HepG2 (cell line): Measurements from ENCODE around the gene WASHC4. TPM values are rescaled to one million over a fixed set of nuclear protein-coding genes. Genes with fewer than 3 reads are reported as not detected.

Experiments used
- BCL6 ChIP-seq: IDR thresholded peaks from 2 replicates; pipeline ENCODE4 v1.6.1; 2016; ENCODE audit warnings: missing genetic modification reagents, missing compliant biosample characterization
- BHLHE40 ChIP-seq: IDR thresholded peaks from 2 replicates; pipeline ENCODE4 v1.6.1; 2011; ENCODE audit warnings: low read length, improper control_type of control experiment
- E2F2 ChIP-seq: sonication (generic); formaldehyde crosslinking; IDR thresholded peaks from 2 replicates; pipeline ENCODE4 v1.4.0; 2020; ENCODE audit warnings: missing genetic modification reagents, borderline replicate concordance
- GTF2F1 ChIP-seq: fragments of 150-350 bp; IDR thresholded peaks from 2 replicates; pipeline ENCODE4 v1.6.1; 2014; ENCODE audit warnings: low read length
- HNF1A ChIP-seq, 2 experiments: sonication (generic) in 1 of 2; formaldehyde crosslinking in 1 of 2; IDR thresholded peaks; 2 replicates each; pipeline versions ENCODE4 v1.4.0 to v1.6.1; 2016 to 2020; ENCODE audit warnings: borderline replicate concordance in 1 of 2, low read depth in 1 of 2, mild to moderate bottlenecking in 1 of 2, missing genetic modification reagents in 1 of 2
- IKZF1 ChIP-seq: fragments of 450-650 bp; IDR thresholded peaks from 2 replicates; pipeline ENCODE4 v1.7.1; 2016
- KDM3A ChIP-seq: IDR thresholded peaks from 2 replicates; pipeline ENCODE4 v1.6.1; 2018; ENCODE audit warnings: low read depth, missing compliant biosample characterization
- KLF16 ChIP-seq, 2 experiments: sonication (generic) in 1 of 2; formaldehyde crosslinking in 1 of 2; IDR thresholded peaks; 2 replicates each; pipeline versions ENCODE4 v1.6.1 to v1.8.0; 2016 to 2023; ENCODE audit warnings: missing genetic modification reagents in 2 of 2, missing compliant biosample characterization in 1 of 2
- MTA1 ChIP-seq: sonication (generic); formaldehyde crosslinking; IDR thresholded peaks from 2 replicates; pipeline ENCODE4 v1.4.0; 2020; ENCODE audit warnings: missing genetic modification reagents, mild to moderate bottlenecking, borderline replicate concordance
- NCOA5 ChIP-seq: sonication (generic); formaldehyde crosslinking; IDR thresholded peaks from 2 replicates; pipeline ENCODE4 v1.4.0; 2020; ENCODE audit warnings: missing genetic modification reagents
- NR2F2 ChIP-seq: IDR thresholded peaks from 2 replicates; pipeline ENCODE4 v1.6.1; 2012; ENCODE audit warnings: low read depth, inconsistent platforms, borderline replicate concordance
- NR2F6 ChIP-seq, 2 experiments: IDR thresholded peaks; 2 replicates each; pipeline ENCODE4 v1.6.1; 2016; ENCODE audit warnings: antibody characterized with exemption in 1 of 2, mild to moderate bottlenecking in 1 of 2
- SAFB2 ChIP-seq: sonication (generic); formaldehyde crosslinking; IDR thresholded peaks from 2 replicates; pipeline ENCODE4 v1.5.1; 2020; ENCODE audit warnings: missing genetic modification reagents, low read depth, mild to moderate bottlenecking, borderline replicate concordance
- TBX3 ChIP-seq: fragments of 450-650 bp; IDR thresholded peaks from 2 replicates; pipeline ENCODE4 v1.6.1; 2017; ENCODE audit warnings: antibody characterized with exemption, mild to moderate bottlenecking, inconsistent platforms, borderline replicate concordance
- ZBTB7A ChIP-seq: sonication (generic); formaldehyde crosslinking; IDR thresholded peaks from 2 replicates; pipeline ENCODE4 v1.8.0; 2022; ENCODE audit warnings: mild to moderate bottlenecking, missing genetic modification reagents
- ZMAT5 ChIP-seq: sonication (generic); formaldehyde crosslinking; IDR thresholded peaks from 2 replicates; pipeline ENCODE4 v1.5.0; 2020; ENCODE audit warnings: mild to moderate bottlenecking, low read depth, missing genetic modification reagents, borderline replicate concordance
- ZNF205 ChIP-seq: IDR thresholded peaks from 2 replicates; pipeline ENCODE4 v1.6.1; 2018; ENCODE audit warnings: missing biosample characterization, missing genetic modification reagents
- ZNF264 ChIP-seq: sonication (generic); formaldehyde crosslinking; IDR thresholded peaks from 2 replicates; pipeline ENCODE4 v1.4.0; 2020; ENCODE audit warnings: missing genetic modification reagents
- ZNF639 ChIP-seq: conservative IDR thresholded peaks from 2 replicates; pipeline ENCODE4 v1.6.1; 2018; ENCODE audit warnings: missing genetic modification reagents
- ZNF713 ChIP-seq: sonication (generic); formaldehyde crosslinking; IDR thresholded peaks from 2 replicates; pipeline ENCODE4 v1.4.0; 2020; ENCODE audit warnings: mild to moderate bottlenecking, missing genetic modification reagents
- ZNF720 ChIP-seq: sonication (generic); formaldehyde crosslinking; IDR thresholded peaks from 2 replicates; pipeline ENCODE4 v1.4.0; 2020; ENCODE audit warnings: missing genetic modification reagents
- polyA plus RNA-seq, 8 experiments: library from polyadenylated mRNA; depleted of rRNA in 3 of 8; stranded (reverse) in 7 of 8; unstranded in 1 of 8; fragments of >200 nt; fragmentation: Illumina TruSeq in 4 of 8; extraction: Trizol in 4 of 8; gene quantifications; 2 replicates each; pipeline versions ENCODE4 v1.2.1 to v1.2.3, GENCODE V29; 2011 to 2016; ENCODE audit warnings: low read depth in 4 of 8, missing spikeins in 1 of 8, mixed read lengths in 1 of 8; ENCODE audit not compliant: insufficient read depth in 1 of 8
- total RNA-seq, 5 experiments: library from RNA; depleted of rRNA; stranded (reverse); fragments of >200 nt; fragmentation: Illumina TruSeq; extraction: Trizol; gene quantifications; 2 replicates each; pipeline ENCODE4 v1.2.3, GENCODE V29; 2016; ENCODE audit warnings: low read depth in 1 of 5

The WASHC4 gene
- total and polyA plus RNA-seq, 2 of the 13 experiments (the other 11 are each of a cell fraction or from before 2014, with no cell fraction given) = 21.0 to 36.3 TPM

- TF ChIP-seq NCOA5 (CRISPR knock-in tag) = no peak
- no peak for TF ChIP-seq E2F2
- no peak for TF ChIP-seq NR2F2
- no peak for TF ChIP-seq KDM3A (CRISPR knock-in tag)
- no peak for TF ChIP-seq ZMAT5
- TF ChIP-seq SAFB2 (CRISPR knock-in tag) = no peak
- peak; percentile 66 to 83; a peak in 3 of 4 replicates for TF ChIP-seq KLF16 (CRISPR knock-in tag; IDR thresholded peaks at IDR 0.05)
- TF ChIP-seq ZNF264 (CRISPR knock-in tag) = peak; percentile 65; the same call in 1 of the 2 replicates
- TF ChIP-seq GTF2F1 = no peak
- TF ChIP-seq ZBTB7A (CRISPR knock-in tag) = 0 out of 2 replicates have a peak, but pooled peaks have one; percentile 64
- no peak for TF ChIP-seq IKZF1
- no peak for TF ChIP-seq ZNF713 (CRISPR knock-in tag)
- no peak for TF ChIP-seq NR2F6 (IDR thresholded peaks at IDR 0.05)
- peak; percentile 31; the same call in 1 of the 2 replicates for TF ChIP-seq NR2F6 (CRISPR knock-in tag; IDR thresholded peaks at IDR 0.05)
- peak; percentile 99 for TF ChIP-seq BHLHE40
- peak; percentile 9; the same call in 1 of the 2 replicates for TF ChIP-seq TBX3
- TF ChIP-seq HNF1A (IDR thresholded peaks at IDR 0.05; ENCODE audit: low read depth) = no peak; the same call in 1 of the 2 replicates
- peak; percentile 76; the same call in 1 of the 2 replicates for TF ChIP-seq HNF1A (CRISPR knock-in tag; IDR thresholded peaks at IDR 0.05; ENCODE audit: borderline replicate concordance)
- peak; percentile 33; the same call in 1 of the 2 replicates for TF ChIP-seq BCL6 (CRISPR knock-in tag)
- TF ChIP-seq ZNF639 (CRISPR knock-in tag) = no peak
- TF ChIP-seq ZNF205 (CRISPR knock-in tag) = peak; percentile 86
- peak; percentile 89 for TF ChIP-seq MTA1 (CRISPR knock-in tag)
- TF ChIP-seq ZNF720 (CRISPR knock-in tag) = no peak
Measured at GRCh38 chr12:105107494-105108371, at the start of gene WASHC4 (continued).
